ENCODE results near the gene PNPLA7.

GRCh38 chr9:137493364-137494103 lies 56.7 kb downstream of the PNPLA7 start:
- TF ChIP-seq CTCF (IDR thresholded peaks at IDR 0.05 in 8 of 11, conservative IDR thresholded peaks at IDR 0.05 in 3 of 11) (no peak), POLR2A (IDR thresholded peaks at IDR 0.05) (no peak)

All from spleen (tissue), 7 donors.